Suprapubic skin (tissue), 4 donors: ENCODE results near the gene DSCAM. TPM values are rescaled to one million over a fixed set of nuclear protein-coding genes. Genes with fewer than 3 reads are reported as not detected.
A peak's percentile ranks its signal among the peaks of the same experiment; 100 is the strongest.
"Not testable (repeated sequence)": the region's sequence is repeated elsewhere in the genome, so short reads cannot be mapped to it uniquely, and the experiment has no call there.

Experiments
- DNase-seq, 2 donors: peaks; one replicate each; pipeline ENCODE4 v3.0.0-alpha.2; 2019; ENCODE audit warnings: low spot score in 2 of 2
- H3K27ac ChIP-seq: fragments of 200-600 bp; sonication (generic); one replicate; pipeline ENCODE4 v1.5.1; 2019
- H3K27me3 ChIP-seq: fragments of 200-600 bp; sonication (generic); one replicate; pipeline ENCODE4 v1.5.1; 2019
- H3K36me3 ChIP-seq: fragments of 200-600 bp; sonication (generic); one replicate; pipeline ENCODE4 v1.5.1; 2019
- H3K4me1 ChIP-seq: fragments of 200-600 bp; sonication (generic); one replicate; pipeline ENCODE4 v1.5.1; 2019
- H3K4me3 ChIP-seq: fragments of 200-600 bp; sonication (generic); one replicate; pipeline ENCODE4 v1.5.1; 2019; ENCODE audit warnings: mild to moderate bottlenecking
- H3K9me3 ChIP-seq: fragments of 200-600 bp; sonication (generic); one replicate; pipeline ENCODE4 v1.5.1; 2019
- EP300 ChIP-seq: sonication (generic); formaldehyde crosslinking; IDR thresholded peaks from one replicate; pipeline ENCODE4 v1.6.1; 2017; ENCODE audit warnings: antibody characterized with exemption
- POLR2A ChIP-seq, 2 donors: fragments of 450-650 bp; IDR thresholded peaks; one replicate each; pipeline ENCODE4 v1.6.1; 2017; ENCODE audit warnings: antibody characterized with exemption in 2 of 2, mild to moderate bottlenecking in 2 of 2, moderate library complexity in 2 of 2
- POLR2AphosphoS5 ChIP-seq, 3 donors: sonication (generic); formaldehyde crosslinking; IDR thresholded peaks; one replicate each; pipeline ENCODE4 v1.6.1; 2017; ENCODE audit warnings: antibody characterized with exemption in 3 of 3
- WGBS: methylation state at CpG from one replicate; pipeline ENCODE4 v1.1.5; 2018; 5-methylcytosine and 5-hydroxymethylcytosine counted together
- total RNA-seq, 4 donors: library from RNA; depleted of rRNA; stranded (reverse); fragments of >200 nt; gene quantifications; one replicate each; pipeline ENCODE4 v1.1.0, GENCODE V29; 2016
- TF ChIP-seq, protein P1 (sequence below), 2 donors: fragments of 200-600 bp in 1 of 2; fragments of 450-650 bp in 1 of 2; sonication (generic) in 1 of 2; IDR thresholded peaks; one replicate each; pipeline ENCODE4 v1.5.1; 2016 to 2019; ENCODE audit warnings: antibody characterized with exemption in 2 of 2, mild to moderate bottlenecking in 1 of 2, moderate library complexity in 1 of 2

Gene DSCAM
- total RNA-seq, 4 donors from 2014 or later: 0.08 TPM; not detected in 3

DNA sequence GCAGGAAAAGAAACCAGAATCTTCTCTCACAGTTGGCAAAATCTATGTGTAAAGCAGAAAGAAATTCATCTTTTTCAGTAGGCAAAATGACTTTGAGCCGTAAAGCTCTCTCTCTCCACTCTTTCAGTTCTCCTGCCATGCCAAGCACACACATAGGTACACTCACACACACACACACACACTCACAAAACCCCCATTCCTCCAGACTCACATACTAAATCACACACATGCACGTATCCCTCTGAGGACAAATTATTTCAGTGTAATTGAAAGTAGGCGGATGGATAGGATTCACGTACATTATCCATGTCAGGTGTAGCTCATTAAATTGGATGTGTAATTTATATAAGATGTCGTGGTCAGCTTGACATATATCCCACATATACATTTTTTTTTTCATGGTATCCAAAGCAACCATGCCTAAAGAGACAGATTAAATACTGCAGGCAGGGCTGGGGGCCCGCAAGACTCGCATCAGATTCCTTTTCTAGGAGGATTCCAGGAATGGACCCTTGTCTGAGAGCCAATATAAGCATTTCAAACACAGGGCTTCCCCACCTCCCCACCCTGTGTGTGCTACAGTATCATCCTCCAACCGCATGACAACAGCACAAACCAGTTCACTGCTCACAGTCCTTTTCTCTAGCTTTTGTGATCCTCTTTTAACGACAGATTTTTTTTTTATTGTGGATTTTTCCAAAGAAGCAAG, 658.9 kb downstream of the DSCAM start:
- Histone ChIP-seq H3K9me3 (peaks cover 5% of the 10 kb centered on the region), H3K4me3 (no peak overlapping the region), H3K36me3 (no peaks in the 10 kb centered on the region), H3K27ac (no peak overlapping the region), H3K4me1 (no peaks in the 10 kb centered on the region), H3K27me3 (no peaks in the 10 kb centered on the region)
- TF ChIP-seq EP300 (no peak), POLR2AphosphoS5 (IDR thresholded peaks at IDR 0.05) (no peak), POLR2A (IDR thresholded peaks at IDR 0.05) (no peak)
- TF ChIP-seq, protein P1, sequence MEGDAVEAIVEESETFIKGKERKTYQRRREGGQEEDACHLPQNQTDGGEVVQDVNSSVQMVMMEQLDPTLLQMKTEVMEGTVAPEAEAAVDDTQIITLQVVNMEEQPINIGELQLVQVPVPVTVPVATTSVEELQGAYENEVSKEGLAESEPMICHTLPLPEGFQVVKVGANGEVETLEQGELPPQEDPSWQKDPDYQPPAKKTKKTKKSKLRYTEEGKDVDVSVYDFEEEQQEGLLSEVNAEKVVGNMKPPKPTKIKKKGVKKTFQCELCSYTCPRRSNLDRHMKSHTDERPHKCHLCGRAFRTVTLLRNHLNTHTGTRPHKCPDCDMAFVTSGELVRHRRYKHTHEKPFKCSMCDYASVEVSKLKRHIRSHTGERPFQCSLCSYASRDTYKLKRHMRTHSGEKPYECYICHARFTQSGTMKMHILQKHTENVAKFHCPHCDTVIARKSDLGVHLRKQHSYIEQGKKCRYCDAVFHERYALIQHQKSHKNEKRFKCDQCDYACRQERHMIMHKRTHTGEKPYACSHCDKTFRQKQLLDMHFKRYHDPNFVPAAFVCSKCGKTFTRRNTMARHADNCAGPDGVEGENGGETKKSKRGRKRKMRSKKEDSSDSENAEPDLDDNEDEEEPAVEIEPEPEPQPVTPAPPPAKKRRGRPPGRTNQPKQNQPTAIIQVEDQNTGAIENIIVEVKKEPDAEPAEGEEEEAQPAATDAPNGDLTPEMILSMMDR (IDR thresholded peaks at IDR 0.05): no peak
- DNase-seq: no peak
- WGBS: 81% methylated on average over 9 of the region's 9 CpGs

DNA sequence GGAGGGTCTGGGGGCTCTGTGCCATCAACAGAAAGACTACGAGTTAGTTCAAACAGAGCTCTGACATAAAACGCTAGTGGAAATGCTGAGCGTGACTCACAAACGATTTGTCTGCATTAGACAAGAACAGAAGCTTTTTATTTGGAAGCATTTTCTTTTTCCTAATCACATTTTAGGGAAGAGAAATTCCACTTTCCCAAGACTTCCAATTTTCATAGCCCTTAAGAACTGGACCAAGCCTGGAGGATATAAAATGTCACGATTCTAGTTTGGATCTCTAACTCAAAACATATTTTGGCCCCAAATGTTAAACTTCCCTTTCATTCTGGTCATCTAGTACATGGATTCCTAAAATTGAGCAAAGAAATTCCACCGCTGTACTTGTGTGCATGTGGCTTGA, 659.7 kb downstream of the DSCAM start:
- Histone ChIP-seq H3K27me3 (no peaks in the 10 kb centered on the region), H3K4me1 (no peaks in the 10 kb centered on the region), H3K4me3 (no peak overlapping the region), H3K36me3 (no peaks in the 10 kb centered on the region), H3K27ac (no peak overlapping the region), H3K9me3 (peaks cover 7% of the 10 kb centered on the region)
- 59% methylated on average over 6 of the region's 6 CpGs for WGBS
- no peak for TF ChIP-seq EP300
- peak in 1 of 2 donors; percentile 35 for DNase-seq

DNA sequence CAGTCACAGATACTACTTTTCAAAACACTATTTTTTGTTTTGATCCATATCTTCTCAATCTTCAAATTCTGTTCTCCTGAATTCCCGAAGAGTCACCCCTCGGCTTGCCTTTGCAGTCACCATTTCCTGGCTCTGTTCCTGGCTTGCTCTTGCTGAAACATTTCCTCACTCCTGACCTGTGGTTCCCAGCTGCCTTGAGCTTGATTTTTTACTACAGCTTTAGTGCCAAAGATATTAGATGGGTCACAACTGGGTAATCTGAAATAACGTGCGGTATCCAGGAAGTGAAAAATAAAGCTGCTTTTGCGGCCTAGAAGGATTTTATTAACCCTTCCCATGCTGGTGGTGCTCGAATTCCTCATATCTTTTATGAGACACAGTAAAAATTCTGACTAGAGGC, 660.9 kb downstream of the DSCAM start:
- TF ChIP-seq POLR2A (IDR thresholded peaks at IDR 0.05) (no peak), EP300 (no peak), POLR2AphosphoS5 (IDR thresholded peaks at IDR 0.05) (no peak)
- TF ChIP-seq, protein P1 (IDR thresholded peaks at IDR 0.05): no peak
- peaks cover 7% of the 10 kb centered on the region for H3K9me3 ChIP-seq
- H3K27ac ChIP-seq: no peak overlapping the region
- 19% methylated on average over 6 of the region's 6 CpGs for WGBS
- no peaks in the 10 kb centered on the region for H3K4me1 ChIP-seq
- DNase-seq: peak in 1 of 2 donors; percentile 0
- H3K27me3 ChIP-seq: no peaks in the 10 kb centered on the region
- no peaks in the 10 kb centered on the region for H3K36me3 ChIP-seq
- H3K4me3 ChIP-seq: no peak overlapping the region

DNA sequence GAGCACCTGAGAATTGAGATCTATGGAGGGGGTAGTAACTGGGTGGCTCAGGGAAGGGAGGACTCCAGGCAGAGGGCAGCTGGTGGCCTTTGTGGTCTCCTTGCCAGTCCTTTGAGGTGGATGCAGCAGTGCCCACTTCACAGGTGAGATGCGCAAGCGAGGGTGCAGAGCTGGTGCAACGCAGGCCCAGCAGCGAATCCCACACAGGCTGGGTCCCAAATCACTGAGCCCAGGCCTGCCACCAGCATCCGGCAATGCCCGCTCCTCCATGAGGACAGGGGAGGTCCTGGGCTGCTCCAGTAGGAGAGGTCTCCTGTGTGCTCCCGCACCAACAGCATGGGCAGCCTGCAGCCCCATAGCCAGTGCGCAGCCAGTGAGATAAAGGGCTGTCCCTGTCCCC, 661.8 kb downstream of the DSCAM start:
- H3K27me3 ChIP-seq: no peaks in the 10 kb centered on the region
- H3K27ac ChIP-seq: no peak overlapping the region
- WGBS: 73% methylated on average over 3 of the region's 8 CpGs

DNA sequence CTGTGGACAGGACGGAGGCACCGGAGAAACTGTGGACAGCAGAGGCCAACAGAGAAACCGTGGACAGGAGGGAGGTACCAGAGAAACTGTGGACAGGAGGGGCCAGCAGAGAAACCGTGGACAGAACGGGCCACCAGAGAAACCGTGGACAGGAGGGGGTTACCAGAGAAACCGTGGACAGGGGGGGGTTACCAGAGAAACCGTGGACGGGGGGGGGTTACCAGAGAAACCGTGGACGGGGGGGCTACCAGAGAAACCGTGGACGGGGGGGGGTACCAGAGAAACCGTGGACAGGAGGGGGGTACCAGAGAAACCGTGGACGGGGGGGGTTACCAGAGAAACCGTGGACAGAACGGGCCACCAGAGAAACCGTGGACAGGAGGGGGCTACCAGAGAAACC, 664.5 kb downstream of the DSCAM start:
- 81% methylated on average over 13 of the region's 19 CpGs for WGBS
- H3K27ac ChIP-seq, H3K36me3 ChIP-seq, H3K9me3 ChIP-seq, H3K27me3 ChIP-seq, H3K4me3 ChIP-seq, H3K4me1 ChIP-seq: not testable (repeated sequence)
- peak; percentile 76 to 83 for DNase-seq

More for the DNA sequence above, 661.8 kb downstream of the DSCAM start:
- TF ChIP-seq, protein P1 (IDR thresholded peaks at IDR 0.05): no peak
- TF ChIP-seq POLR2A (IDR thresholded peaks at IDR 0.05): no peak
- no peak for TF ChIP-seq EP300
- no peak for TF ChIP-seq POLR2AphosphoS5 (IDR thresholded peaks at IDR 0.05)
- peaks cover 7% of the 10 kb centered on the region for H3K9me3 ChIP-seq
- DNase-seq: peak in 1 of 2 donors; percentile 53
- no peak overlapping the region for H3K4me3 ChIP-seq
- H3K4me1 ChIP-seq: no peaks in the 10 kb centered on the region
- no peaks in the 10 kb centered on the region for H3K36me3 ChIP-seq

DNA sequence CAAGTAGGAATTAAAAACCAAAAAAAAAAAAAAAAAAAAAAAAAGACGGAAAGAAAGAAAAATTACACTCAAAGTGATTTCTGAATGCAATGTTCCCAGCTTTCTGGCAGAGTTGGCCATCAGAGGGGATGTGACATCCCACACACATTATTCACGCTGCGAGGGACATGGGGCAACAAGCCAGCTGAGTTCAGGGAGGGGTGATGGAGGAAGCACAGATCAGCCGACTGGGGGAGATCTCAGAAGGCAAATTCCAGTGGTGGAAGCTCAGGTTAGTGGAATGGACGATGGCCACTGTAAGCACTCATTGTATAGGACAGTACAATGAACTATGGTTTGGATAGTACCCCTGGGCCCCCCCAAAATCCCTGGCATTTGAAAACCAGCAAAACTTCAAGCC, 667.8 kb downstream of the DSCAM start:
- peak in 1 of 2 donors; percentile 64 for DNase-seq
- 48% methylated on average over 5 of the region's 5 CpGs for WGBS
- TF ChIP-seq POLR2AphosphoS5 (IDR thresholded peaks at IDR 0.05) (no peak), POLR2A (IDR thresholded peaks at IDR 0.05) (no peak), EP300 (no peak)
- TF ChIP-seq, protein P1 (IDR thresholded peaks at IDR 0.05): no peak
- H3K36me3 ChIP-seq: no peaks in the 10 kb centered on the region
- H3K9me3 ChIP-seq: peaks cover 7% of the 10 kb centered on the region
- no peak overlapping the region for H3K27ac ChIP-seq
- no peaks in the 10 kb centered on the region for H3K4me1 ChIP-seq
- peaks cover 11% of the 10 kb centered on the region for H3K27me3 ChIP-seq
- no peak overlapping the region for H3K4me3 ChIP-seq
